GM20431 (cell line): Measurements from ENCODE around the gene FARP1.

Experiments
- in situ Hi-C: fragments of 300-500 bp; cut with MseI, MboI; formaldehyde crosslinking; loops from one replicate; pipeline ENCODE4 v1.15.0; 2020; ENCODE audit warnings: low sequenced_read_pairs; ENCODE audit not compliant: unreplicated experiment

The FARP1 gene

DNA sequence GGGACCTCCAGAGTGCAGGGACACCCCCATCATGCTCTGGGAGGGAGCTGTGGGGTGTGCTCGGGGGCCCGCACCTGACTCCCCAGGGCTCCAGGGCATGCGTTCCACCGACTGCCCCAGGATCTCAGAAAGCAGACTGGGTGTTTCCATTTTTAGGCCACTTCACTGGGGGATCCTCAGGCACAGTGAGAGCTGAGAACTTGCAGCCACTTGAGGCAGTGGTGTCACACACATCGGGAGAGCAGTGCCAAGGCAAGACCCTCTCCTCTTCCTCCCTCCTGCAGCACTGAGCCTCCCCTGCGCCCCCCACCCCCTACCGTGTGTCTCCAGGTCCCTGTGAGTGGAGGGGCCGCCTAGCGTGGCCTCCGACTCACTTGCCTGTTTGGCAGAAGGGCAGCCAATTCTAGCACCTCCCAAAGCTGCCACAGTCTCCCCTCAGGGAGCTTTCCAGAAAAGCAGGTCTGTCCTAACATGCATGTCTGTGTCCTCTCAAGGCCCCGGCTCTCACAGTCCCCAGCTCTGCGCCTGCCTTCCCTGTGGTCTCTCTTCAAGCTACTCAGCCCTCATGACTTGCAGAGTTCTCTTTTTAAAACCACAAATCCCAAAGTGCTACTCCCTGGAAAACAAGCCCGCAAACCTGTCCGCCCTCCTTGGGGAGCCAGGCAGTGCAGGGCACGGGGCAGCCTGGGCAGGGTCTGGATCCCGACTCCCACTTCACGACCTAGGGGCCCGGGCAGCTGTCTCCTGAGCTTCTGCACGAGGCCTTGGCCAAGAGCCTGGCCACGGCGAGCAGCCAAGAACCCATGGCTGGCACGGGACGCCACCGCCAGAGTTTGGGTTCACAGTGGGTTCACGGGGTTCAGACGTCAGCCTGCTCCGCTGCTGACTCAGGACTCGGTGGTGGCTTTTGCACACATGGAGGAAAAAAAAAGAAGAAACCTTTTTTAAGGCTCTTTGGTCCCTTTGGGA is 339.9 kb downstream of the FARP1 start:
- in situ Hi-C loops = no loop called here

DNA sequence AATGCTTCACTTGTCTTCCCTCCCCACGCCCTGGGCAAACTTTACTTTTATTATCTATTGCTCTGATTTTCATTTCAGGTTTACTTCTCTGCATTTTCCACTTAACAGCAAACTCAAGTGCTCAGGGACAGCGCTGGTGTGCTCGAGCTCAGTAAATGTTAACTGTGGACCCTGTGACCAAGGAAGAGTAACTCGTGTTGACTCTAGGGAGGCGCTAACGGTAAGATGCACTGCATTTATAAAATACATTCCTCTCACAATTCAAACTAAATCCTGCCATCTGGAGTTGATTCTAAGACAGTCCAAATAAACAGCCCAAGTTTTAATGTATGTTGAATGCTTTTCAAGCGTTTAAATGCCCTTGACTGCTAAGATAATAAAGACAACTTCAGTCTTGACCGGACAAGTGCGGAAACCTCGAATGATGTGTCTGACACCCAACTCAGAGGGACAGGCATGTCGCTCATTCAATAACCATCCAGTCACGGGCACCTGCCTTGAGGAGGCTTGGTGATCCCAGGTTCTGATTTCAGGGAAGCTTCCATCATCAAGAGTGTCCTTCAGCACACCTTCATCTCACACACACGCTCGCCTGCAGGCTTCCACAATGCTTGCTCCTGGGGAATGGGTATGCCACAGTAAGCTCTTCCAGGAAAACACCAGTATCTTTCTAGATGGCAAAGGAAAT is 340.9 kb downstream of the FARP1 start:
- in situ Hi-C loops = no loop called here

DNA sequence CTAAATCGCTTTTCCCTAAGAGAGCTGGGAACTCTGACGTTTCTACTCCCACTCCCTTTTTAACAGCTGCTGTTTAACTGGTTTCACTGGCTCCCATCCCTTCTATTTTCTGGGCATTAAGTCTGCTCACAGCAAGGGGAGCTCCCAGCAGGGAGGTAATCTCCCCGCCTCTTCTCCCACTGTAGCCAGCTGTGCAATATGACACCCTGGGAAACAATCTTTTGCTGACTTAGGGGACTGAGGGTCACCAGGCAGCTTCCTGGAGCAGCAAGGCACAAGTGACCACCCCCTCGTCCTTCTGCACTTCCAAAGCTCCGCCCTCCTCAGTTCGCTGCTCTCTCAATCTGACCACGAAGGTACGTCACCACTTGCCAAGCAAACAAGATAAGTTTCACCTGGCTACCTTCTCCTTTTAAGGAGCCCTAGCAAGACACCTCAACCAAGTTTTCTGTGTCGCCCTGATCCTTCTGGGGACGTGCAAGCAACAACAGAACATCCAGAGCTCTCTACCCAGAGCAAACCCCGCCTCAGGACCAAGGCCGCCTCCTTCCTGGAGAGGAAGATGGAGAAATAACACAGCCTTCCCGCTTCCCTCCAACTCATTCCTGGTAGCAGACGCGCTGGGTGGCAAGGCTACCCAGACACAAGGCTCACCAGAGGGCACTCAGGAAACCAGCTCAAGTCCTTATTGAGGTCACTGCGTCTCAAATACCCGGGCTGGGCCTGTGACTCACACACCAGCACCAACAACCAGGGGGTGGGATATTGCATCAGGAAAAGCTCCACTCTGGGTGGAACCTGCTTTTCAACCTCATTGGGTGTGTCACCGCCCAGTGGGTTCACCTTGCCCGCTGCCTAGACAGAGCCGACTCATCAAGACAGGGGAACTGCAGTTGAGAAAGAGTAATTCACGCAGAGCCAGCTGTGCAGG is 341.7 kb downstream of the FARP1 start:
- in situ Hi-C loops = no loop called here

GRCh38 chr13:98485561-98485960 is 342.7 kb downstream of the FARP1 start:
- in situ Hi-C loops = no loop called here

- in situ Hi-C loops = no loop called here
Observed at GRCh38 chr13:98486412-98486811, 343.5 kb downstream of the FARP1 start.

DNA sequence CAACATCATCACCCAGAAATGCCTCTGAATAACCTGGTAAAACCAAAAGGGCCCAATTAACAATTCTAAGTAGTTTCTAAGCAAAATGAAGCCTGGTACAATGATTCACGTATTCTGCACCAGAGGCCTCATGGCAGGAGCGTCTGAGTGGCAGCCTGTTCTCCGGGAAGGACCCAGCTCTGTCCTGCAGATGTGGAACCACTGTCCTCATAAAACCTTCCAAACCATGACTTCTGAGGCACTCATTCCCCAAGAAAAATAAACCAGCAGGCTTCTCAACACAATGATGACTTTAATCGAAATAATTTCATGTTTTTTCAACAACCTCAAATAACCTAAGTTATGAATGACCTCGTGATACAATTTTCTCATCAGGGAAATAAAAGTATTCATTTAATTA is 344.1 kb downstream of the FARP1 start:
- in situ Hi-C loops = no loop called here

- in situ Hi-C loops = no loop called here
Observed at GRCh38 chr13:98487522-98487921, 344.6 kb downstream of the FARP1 start.

DNA sequence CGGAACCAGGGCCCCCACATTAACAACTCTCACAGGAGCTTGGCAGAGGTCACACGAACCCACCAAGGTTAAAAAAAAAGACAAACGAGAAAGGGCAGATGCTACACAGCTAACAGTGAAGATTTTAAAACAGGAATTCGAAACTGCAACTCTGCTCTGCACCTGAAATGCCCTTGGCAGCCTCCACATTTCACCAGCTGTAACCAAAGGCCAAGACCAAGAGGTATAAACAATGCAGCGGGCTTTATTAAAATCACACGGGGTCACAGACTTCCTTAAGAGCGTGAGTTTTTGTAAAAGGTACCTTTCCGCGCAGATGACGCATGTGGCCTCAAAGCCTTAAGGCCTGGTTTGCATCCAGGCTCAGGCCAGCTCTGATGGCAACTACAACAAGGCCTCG is 345.8 kb downstream of the FARP1 start:
- in situ Hi-C loops = no loop called here

- in situ Hi-C loops = no loop called here
Observed at GRCh38 chr13:98489446-98490194, 346.7 kb downstream of the FARP1 start.

GRCh38 chr13:98490195-98490836 is 347.4 kb downstream of the FARP1 start:
- in situ Hi-C loops = no loop called here

- in situ Hi-C loops = no loop called here
Observed at GRCh38 chr13:98490866-98491265, 348.0 kb downstream of the FARP1 start.

DNA sequence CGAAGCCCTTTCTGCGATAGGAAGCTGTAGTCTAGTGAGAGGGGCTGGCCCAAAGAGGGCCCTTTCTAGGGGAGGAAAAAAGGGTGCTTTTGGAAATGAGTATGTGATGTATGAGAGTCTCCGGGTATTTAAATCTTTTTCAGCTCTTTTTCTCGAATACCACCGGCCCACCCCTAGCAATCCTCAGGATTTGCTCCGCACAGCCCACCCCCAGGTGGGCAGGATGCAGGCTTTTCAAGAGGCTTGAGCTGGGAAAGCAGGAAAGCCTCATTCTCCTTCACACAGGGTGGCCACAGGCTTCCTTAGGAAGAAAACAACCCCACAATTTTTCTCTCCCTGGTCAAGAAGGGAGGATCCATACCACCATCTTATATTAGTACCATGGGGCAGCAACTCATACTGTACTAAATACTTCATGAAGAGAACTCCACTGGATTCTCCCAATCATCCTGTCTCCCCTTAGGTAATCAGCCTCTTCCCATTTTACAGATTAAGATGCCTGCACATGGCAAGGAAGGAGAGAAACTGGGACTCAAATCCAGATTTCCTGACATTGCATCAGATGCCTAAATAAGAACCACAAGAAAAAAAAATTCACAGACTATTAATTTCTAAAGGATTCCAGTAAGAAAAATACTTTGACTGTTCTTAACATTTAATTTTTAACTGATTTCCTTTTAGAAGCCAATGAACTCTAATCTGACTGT is 349.6 kb downstream of the FARP1 start:
- in situ Hi-C loops = no loop called here

DNA sequence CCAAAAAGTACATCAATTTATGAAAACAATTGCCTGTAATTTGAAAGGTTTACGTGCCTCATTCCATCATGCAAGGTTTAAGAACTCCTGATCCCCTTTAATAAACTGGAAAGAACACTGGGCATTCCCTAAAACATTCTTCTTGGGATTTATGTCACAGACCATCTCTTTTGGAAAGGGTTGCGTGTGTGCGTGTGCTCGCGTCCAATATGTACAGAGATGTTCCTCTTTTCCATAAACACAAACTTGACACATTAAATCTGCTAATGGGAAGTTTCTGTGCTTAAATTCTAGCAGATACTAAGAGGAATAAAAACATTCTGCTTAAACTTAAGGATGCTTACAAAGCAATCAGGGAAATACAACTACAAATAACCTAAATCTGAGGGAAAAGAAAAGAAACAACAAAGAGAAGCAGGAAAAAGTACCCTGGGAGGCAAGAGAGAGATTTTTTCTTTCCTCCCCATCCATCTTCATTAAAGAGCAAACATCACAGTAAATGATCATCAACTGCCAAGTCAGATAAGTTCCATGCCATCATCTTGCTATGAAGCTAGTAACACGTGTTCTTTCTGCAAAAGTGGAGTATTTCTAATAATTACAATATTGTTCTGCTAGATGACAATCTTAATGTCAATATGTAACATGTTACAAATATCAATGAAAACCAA is 350.3 kb downstream of the FARP1 start:
- in situ Hi-C loops = no loop called here

- in situ Hi-C loops = no loop called here
Observed at GRCh38 chr13:98494769-98495168, 351.9 kb downstream of the FARP1 start.

GRCh38 chr13:98495627-98496478 is 353.0 kb downstream of the FARP1 start:
- in situ Hi-C loops = no loop called here

GRCh38 chr13:98496479-98496791 is 353.5 kb downstream of the FARP1 start:
- in situ Hi-C loops = no loop called here

DNA sequence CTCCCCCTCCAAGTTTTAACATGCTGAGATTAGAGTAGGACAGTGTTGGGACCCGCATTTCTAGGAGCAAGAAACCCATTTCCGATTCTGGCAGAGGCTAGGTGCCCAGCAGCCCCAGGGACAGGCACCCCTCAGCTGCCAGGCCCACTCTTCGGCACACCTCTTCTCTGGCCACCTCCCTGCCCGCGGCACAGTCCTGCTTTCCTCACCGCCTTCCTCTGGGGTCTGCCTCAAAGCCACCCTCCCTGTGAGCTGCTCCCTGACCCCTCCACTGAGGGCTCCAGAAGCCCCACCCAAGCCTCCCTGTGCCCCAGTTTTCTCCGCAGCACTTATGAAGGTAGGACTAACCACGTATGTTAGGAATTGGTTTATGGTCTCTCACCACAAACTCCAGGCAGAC is 354.1 kb downstream of the FARP1 start:
- in situ Hi-C loops = no loop called here
